ENCODE data around the gene KHDC3L.
"Not testable (repeated sequence)": the region's sequence is repeated elsewhere in the genome, so short reads cannot be mapped to it uniquely, and the experiment has no call there.

KHDC3L gene

GRCh38 chr6:73392188-73392587 is 29.7 kb downstream of the KHDC3L start:
- peak in 1 of 2 donors; percentile 59 for DNase-seq
- not testable (repeated sequence) for H2AFZ ChIP-seq (ENCODE audit: insufficient read depth, low read length, poor library complexity)
- WGBS (ENCODE audit: extremely low coverage, insufficient coverage, insufficient read length) = no CpG with 5 or more reads among the region's 4 CpGs

GRCh38 chr6:73393278-73393677 is 30.8 kb downstream of the KHDC3L start:
- H3K79me1 ChIP-seq (ENCODE audit: low read length) = peaks cover 2% of the 10 kb centered on the region
- H2BK5ac ChIP-seq (ENCODE audit: low read depth, low read length, poor library complexity) = no peak overlapping the region
- DNase-seq = peak; percentile 82 to 87
- H4K91ac ChIP-seq (ENCODE audit: low read depth, low read length) = no peak overlapping the region
- H3K14ac ChIP-seq (ENCODE audit: low read length) = no peak overlapping the region
- no peak overlapping the region for H4K8ac ChIP-seq (ENCODE audit: low read depth, low read length)
- WGBS (ENCODE audit: extremely low coverage, insufficient coverage, insufficient read length) = no CpG with 5 or more reads among the region's 3 CpGs
- no peak overlapping the region for H4K12ac ChIP-seq (ENCODE audit: low read depth, low read length)
- H3K4me3 ChIP-seq (ENCODE audit: low read depth, low read length) = no peak overlapping the region
- no peak overlapping the region for H2BK12ac ChIP-seq (ENCODE audit: low read length)
- no peaks in the 10 kb centered on the region for H3K79me2 ChIP-seq (ENCODE audit: control insufficient read depth, insufficient read depth, low read length, poor library complexity)
- no peak overlapping the region for H3K9ac ChIP-seq (ENCODE audit: low read length)
- no peak overlapping the region for H2AK5ac ChIP-seq (ENCODE audit: low read length)
- H3K23ac ChIP-seq (ENCODE audit: low read length) = no peak overlapping the region
- no peak overlapping the region for H3K18ac ChIP-seq (ENCODE audit: low read length)
- H3K9me3 ChIP-seq (ENCODE audit: insufficient read depth, low read depth, low read length) = peaks cover 5% of the 10 kb centered on the region
- no peaks in the 10 kb centered on the region for H3K27me3 ChIP-seq (ENCODE audit: insufficient read depth, low read length)
- H2BK120ac ChIP-seq (ENCODE audit: insufficient read depth, low read length, poor library complexity) = no peak overlapping the region
- H3K4me2 ChIP-seq (ENCODE audit: low read length) = no peak overlapping the region
- H3K4me1 ChIP-seq (ENCODE audit: control insufficient read depth in 1 of 2, insufficient read depth in 2 of 2, low read length in 2 of 2) = no peaks in the 10 kb centered on the region
- no peak overlapping the region for H3K4ac ChIP-seq (ENCODE audit: low read depth, low read length)
- H3K36me3 ChIP-seq (ENCODE audit: control insufficient read depth in 1 of 2, insufficient read depth in 2 of 2, low read length in 2 of 2) = no peaks in the 10 kb centered on the region
- no peak overlapping the region for H2AFZ ChIP-seq (ENCODE audit: insufficient read depth, low read length, poor library complexity)
- no peak overlapping the region for H3K27ac ChIP-seq (ENCODE audit: low read depth, low read length)

More at GRCh38 chr6:73392188-73392587, 29.7 kb downstream of the KHDC3L start:
- H2BK120ac ChIP-seq (ENCODE audit: insufficient read depth, low read length, poor library complexity); H3K9ac ChIP-seq (ENCODE audit: low read length); H3K14ac ChIP-seq (ENCODE audit: low read length); H2BK12ac ChIP-seq (ENCODE audit: low read length); H4K91ac ChIP-seq (ENCODE audit: low read depth, low read length); H4K8ac ChIP-seq (ENCODE audit: low read depth, low read length); H3K18ac ChIP-seq (ENCODE audit: low read length); H2AK5ac ChIP-seq (ENCODE audit: low read length); H3K36me3 ChIP-seq (ENCODE audit: control insufficient read depth in 1 of 2, insufficient read depth in 2 of 2, low read length in 2 of 2); H3K79me2 ChIP-seq (ENCODE audit: control insufficient read depth, insufficient read depth, low read length, poor library complexity); H3K4me3 ChIP-seq (ENCODE audit: low read depth, low read length); H3K27me3 ChIP-seq (ENCODE audit: insufficient read depth, low read length); H2BK5ac ChIP-seq (ENCODE audit: low read depth, low read length, poor library complexity); H3K4me2 ChIP-seq (ENCODE audit: low read length); H3K4me1 ChIP-seq (ENCODE audit: control insufficient read depth in 1 of 2, insufficient read depth in 2 of 2, low read length in 2 of 2); H4K12ac ChIP-seq (ENCODE audit: low read depth, low read length); H3K79me1 ChIP-seq (ENCODE audit: low read length); H3K27ac ChIP-seq (ENCODE audit: low read depth, low read length); H3K9me3 ChIP-seq (ENCODE audit: insufficient read depth, low read depth, low read length); H3K4ac ChIP-seq (ENCODE audit: low read depth, low read length); H3K23ac ChIP-seq (ENCODE audit: low read length): not testable (repeated sequence)

- no peaks in the 10 kb centered on the region for H3K79me2 ChIP-seq (ENCODE audit: control insufficient read depth, insufficient read depth, low read length, poor library complexity)
- H3K4me1 ChIP-seq (ENCODE audit: control insufficient read depth in 1 of 2, insufficient read depth in 2 of 2, low read length in 2 of 2) = no peaks in the 10 kb centered on the region
- H3K9me3 ChIP-seq (ENCODE audit: insufficient read depth, low read depth, low read length) = peaks cover 5% of the 10 kb centered on the region
- no peak within 1 kb of the TSS for H3K27ac ChIP-seq (ENCODE audit: low read depth, low read length)
- H3K14ac ChIP-seq (ENCODE audit: low read length) = no peak within 1 kb of the TSS
- no peak within 1 kb of the TSS for H2BK5ac ChIP-seq (ENCODE audit: low read depth, low read length, poor library complexity)
- H3K23ac ChIP-seq (ENCODE audit: low read length) = no peak within 1 kb of the TSS
- H2BK120ac ChIP-seq (ENCODE audit: insufficient read depth, low read length, poor library complexity) = no peak within 1 kb of the TSS
- no peak within 1 kb of the TSS for H4K91ac ChIP-seq (ENCODE audit: low read depth, low read length)
- no peak within 1 kb of the TSS for H3K18ac ChIP-seq (ENCODE audit: low read length)
- DNase-seq = peak; percentile 97 to 99
- no peak within 1 kb of the TSS for H3K4me3 ChIP-seq (ENCODE audit: low read depth, low read length)
- H2AK5ac ChIP-seq (ENCODE audit: low read length) = no peak within 1 kb of the TSS
- H3K36me3 ChIP-seq (ENCODE audit: control insufficient read depth in 1 of 2, insufficient read depth in 2 of 2, low read length in 2 of 2) = no peaks in the 10 kb centered on the region
- H3K9ac ChIP-seq (ENCODE audit: low read length) = no peak within 1 kb of the TSS
- no peak within 1 kb of the TSS for H4K12ac ChIP-seq (ENCODE audit: low read depth, low read length)
- H3K4ac ChIP-seq (ENCODE audit: low read depth, low read length) = no peak within 1 kb of the TSS
- no peaks in the 10 kb centered on the region for H3K79me1 ChIP-seq (ENCODE audit: low read length)
- no peak within 1 kb of the TSS for H2BK12ac ChIP-seq (ENCODE audit: low read length)
- no peak within 1 kb of the TSS for H3K4me2 ChIP-seq (ENCODE audit: low read length)
- no peak within 1 kb of the TSS for H2AFZ ChIP-seq (ENCODE audit: insufficient read depth, low read length, poor library complexity)
- WGBS (ENCODE audit: extremely low coverage, insufficient coverage, insufficient read length) = no CpG with 5 or more reads among the region's 54 CpGs
- H4K8ac ChIP-seq (ENCODE audit: low read depth, low read length) = no peak within 1 kb of the TSS
- H3K27me3 ChIP-seq (ENCODE audit: insufficient read depth, low read length) = no peaks in the 10 kb centered on the region
Observed at GRCh38 chr6:73394577-73395354, 32.3 kb downstream of the KHDC3L start, which contains the start of gene DDX43. TSS of gene DDX43 (plus strand) at chr6:73394828. CDS start at chr6:73394906, 78 bp downstream.

- H3K9ac ChIP-seq (ENCODE audit: low read length) = no peak overlapping the region
- H2BK120ac ChIP-seq (ENCODE audit: insufficient read depth, low read length, poor library complexity) = no peak overlapping the region
- no peak overlapping the region for H2BK5ac ChIP-seq (ENCODE audit: low read depth, low read length, poor library complexity)
- H3K4me2 ChIP-seq (ENCODE audit: low read length) = no peak overlapping the region
- no peaks in the 10 kb centered on the region for H3K79me2 ChIP-seq (ENCODE audit: control insufficient read depth, insufficient read depth, low read length, poor library complexity)
- no peak overlapping the region for H3K14ac ChIP-seq (ENCODE audit: low read length)
- H4K8ac ChIP-seq (ENCODE audit: low read depth, low read length) = no peak overlapping the region
- H3K18ac ChIP-seq (ENCODE audit: low read length) = no peak overlapping the region
- WGBS (ENCODE audit: extremely low coverage, insufficient coverage, insufficient read length) = no CpG with 5 or more reads among the region's 10 CpGs
- no peak overlapping the region for H2AFZ ChIP-seq (ENCODE audit: insufficient read depth, low read length, poor library complexity)
- no peak overlapping the region for H3K23ac ChIP-seq (ENCODE audit: low read length)
- no peak overlapping the region for H3K27ac ChIP-seq (ENCODE audit: low read depth, low read length)
- no peak overlapping the region for H3K4ac ChIP-seq (ENCODE audit: low read depth, low read length)
- no peak overlapping the region for H2AK5ac ChIP-seq (ENCODE audit: low read length)
- H3K4me1 ChIP-seq (ENCODE audit: control insufficient read depth in 1 of 2, insufficient read depth in 2 of 2, low read length in 2 of 2) = no peaks in the 10 kb centered on the region
- H3K79me1 ChIP-seq (ENCODE audit: low read length) = no peaks in the 10 kb centered on the region
- no peaks in the 10 kb centered on the region for H3K27me3 ChIP-seq (ENCODE audit: insufficient read depth, low read length)
- no peak overlapping the region for H3K4me3 ChIP-seq (ENCODE audit: low read depth, low read length)
- DNase-seq = no peak
- H3K36me3 ChIP-seq (ENCODE audit: control insufficient read depth in 1 of 2, insufficient read depth in 2 of 2, low read length in 2 of 2) = no peaks in the 10 kb centered on the region
- H4K91ac ChIP-seq (ENCODE audit: low read depth, low read length) = no peak overlapping the region
- peaks cover 5% of the 10 kb centered on the region for H3K9me3 ChIP-seq (ENCODE audit: insufficient read depth, low read depth, low read length)
- no peak overlapping the region for H2BK12ac ChIP-seq (ENCODE audit: low read length)
- H4K12ac ChIP-seq (ENCODE audit: low read depth, low read length) = no peak overlapping the region
Observed at GRCh38 chr6:73395875-73396274, 33.4 kb downstream of the KHDC3L start.
